HEK293 (cell line): ENCODE results near the gene PTCD1.
A peak's percentile ranks its signal among the peaks of the same experiment; 100 is the strongest.

Source experiments
- CTCF ChIA-PET: fragments of 350-600 bp; formaldehyde crosslinking; extraction: SDS; loops from one replicate; lab custom pipeline; 2021; ENCODE audit warnings: antibody characterized with exemption; lab: Yijun Ruan, JAX
- POLR2A ChIA-PET: fragments of 300-600 bp; formaldehyde crosslinking; extraction: SDS; loops from one replicate; lab custom pipeline; 2020; ENCODE audit warnings: antibody characterized with exemption, inconsistent platforms; lab: Yijun Ruan, JAX
- H3K27ac ChIP-seq: fragments of 200-500 bp; sonication (Bioruptor generic); 2 replicates; pipeline ENCODE4 v1.5.1; 2014; ENCODE audit warnings: low read depth, low read length, control low read depth, inconsistent platforms; ENCODE audit errors: extremely low read depth
- H3K36me3 ChIP-seq, 2 experiments: fragments of 200-500 bp in 1 of 2; sonication (Bioruptor generic) in 1 of 2; 1 replicate in 1 of 2; 2 replicates in 1 of 2; pipeline ENCODE4 v1.5.1; 2014 to 2017; ENCODE audit warnings: inconsistent platforms in 2 of 2, low read length in 2 of 2; ENCODE audit not compliant: control insufficient read depth in 2 of 2, insufficient read depth in 1 of 2
- H3K4me1 ChIP-seq: fragments of 200-500 bp; sonication (Bioruptor generic); 2 replicates; pipeline ENCODE4 v1.5.1; 2014; ENCODE audit warnings: mild to moderate bottlenecking, low read length, inconsistent platforms; ENCODE audit not compliant: control insufficient read depth, insufficient read depth
- H3K4me3 ChIP-seq: 2 replicates; pipeline ENCODE4 v1.5.1; 2011; ENCODE audit warnings: low read depth, mild to moderate bottlenecking, control low read depth, low read length, moderate library complexity
- H3K9me3 ChIP-seq: fragments of 200-500 bp; sonication (Bioruptor generic); 2 replicates; pipeline ENCODE4 v1.5.1; 2014; ENCODE audit warnings: low read depth, low read length, inconsistent platforms; ENCODE audit not compliant: control insufficient read depth, insufficient read depth
- BCL11B ChIP-seq: fragments of 450-650 bp; formaldehyde crosslinking; IDR thresholded peaks from 2 replicates; pipeline ENCODE4 v1.5.1; 2016; ENCODE audit warnings: low read depth, missing biosample characterization, missing genetic modification characterization
- PRDM2 ChIP-seq: fragments of 450-650 bp; formaldehyde crosslinking; IDR thresholded peaks from 2 replicates; pipeline ENCODE4 v1.5.1; 2016; ENCODE audit warnings: missing biosample characterization, missing genetic modification characterization, borderline replicate concordance
- ZEB2 ChIP-seq: fragments of 450-650 bp; formaldehyde crosslinking; IDR thresholded peaks from 2 replicates; pipeline ENCODE4 v1.5.1; 2016; ENCODE audit warnings: missing biosample characterization, missing genetic modification characterization
- ZNF112 ChIP-seq: fragments of 450-650 bp; formaldehyde crosslinking; IDR thresholded peaks from 2 replicates; pipeline ENCODE4 v1.5.0; 2017; ENCODE audit warnings: missing biosample characterization, missing genetic modification characterization
- ZNF184 ChIP-seq: fragments of 450-650 bp; IDR thresholded peaks from 2 replicates; pipeline ENCODE4 v1.5.1; 2018; ENCODE audit warnings: missing biosample characterization, mild to moderate bottlenecking, missing genetic modification characterization
- ZNF239 ChIP-seq: fragments of 450-650 bp; formaldehyde crosslinking; IDR thresholded peaks from 2 replicates; pipeline ENCODE4 v1.5.1; 2016; ENCODE audit warnings: missing biosample characterization, missing genetic modification characterization
- ZNF248 ChIP-seq: fragments of 450-650 bp; formaldehyde crosslinking; IDR thresholded peaks from 2 replicates; pipeline ENCODE4 v1.5.1; 2017; ENCODE audit warnings: missing biosample characterization, missing genetic modification characterization
- ZNF292 ChIP-seq: fragments of 450-650 bp; formaldehyde crosslinking; IDR thresholded peaks from 2 replicates; pipeline ENCODE4 v1.5.1; 2016; ENCODE audit warnings: low read depth, missing biosample characterization, missing genetic modification characterization, borderline replicate concordance
- ZNF677 ChIP-seq: fragments of 450-650 bp; IDR thresholded peaks from 2 replicates; pipeline ENCODE4 v1.5.0; 2018; ENCODE audit warnings: missing biosample characterization, mild to moderate bottlenecking, missing genetic modification characterization, moderate library complexity
- TF ChIP-seq, protein P1 (sequence below): fragments of 450-650 bp; formaldehyde crosslinking; IDR thresholded peaks from 2 replicates; pipeline ENCODE4 v1.5.0; 2017; ENCODE audit warnings: missing biosample characterization, missing genetic modification characterization, borderline replicate concordance

The PTCD1 gene

DNA sequence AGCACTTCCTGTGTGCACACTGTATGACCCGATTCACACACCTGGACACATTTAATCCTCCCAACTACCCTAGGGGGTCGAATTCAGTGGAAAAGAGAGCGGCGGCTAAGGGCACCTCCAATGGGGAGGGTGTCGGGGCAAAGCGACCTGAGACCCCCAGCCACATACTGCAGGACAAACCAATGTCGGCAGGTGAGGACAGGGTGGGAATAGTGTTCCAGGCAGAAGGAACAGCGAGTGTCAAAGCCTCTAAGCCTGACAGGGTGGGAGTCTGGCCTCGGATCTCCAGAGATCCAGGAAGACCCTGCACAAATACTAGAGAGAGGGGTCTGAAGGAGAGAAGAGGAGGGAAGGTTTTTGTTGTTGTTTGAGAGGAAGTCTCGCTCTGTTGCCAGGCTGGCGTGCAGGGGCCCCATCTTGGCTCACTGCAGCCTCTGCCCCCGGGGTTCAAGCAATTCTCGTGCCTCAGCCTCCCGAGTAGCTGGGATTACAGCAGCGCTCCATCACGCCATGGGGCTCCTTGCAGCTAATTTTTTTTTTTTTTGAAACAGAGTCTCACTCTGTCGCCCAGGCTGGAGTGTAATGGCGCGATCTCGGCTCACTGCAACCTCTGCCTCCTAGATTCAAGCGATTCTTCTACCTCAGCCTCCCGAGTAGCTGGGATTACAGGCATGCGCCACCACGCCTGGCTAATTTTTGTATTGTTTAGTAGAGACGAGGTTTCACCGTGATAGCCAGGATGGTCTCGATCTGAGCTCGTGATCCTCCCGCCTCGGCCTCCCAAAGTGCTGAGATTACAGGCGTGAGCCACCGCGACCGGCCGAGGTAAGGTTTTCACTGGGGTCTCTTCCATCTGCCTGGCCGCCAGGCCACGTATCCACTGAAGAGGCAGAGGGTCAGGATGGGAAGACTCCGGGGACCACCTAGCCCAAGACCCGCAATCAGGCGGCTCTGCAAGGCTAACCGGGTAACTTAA, 65.2 kb downstream of the PTCD1 start (continued):
- no peak for TF ChIP-seq PRDM2 (tag by site-specific recombination)
- TF ChIP-seq, protein P1, sequence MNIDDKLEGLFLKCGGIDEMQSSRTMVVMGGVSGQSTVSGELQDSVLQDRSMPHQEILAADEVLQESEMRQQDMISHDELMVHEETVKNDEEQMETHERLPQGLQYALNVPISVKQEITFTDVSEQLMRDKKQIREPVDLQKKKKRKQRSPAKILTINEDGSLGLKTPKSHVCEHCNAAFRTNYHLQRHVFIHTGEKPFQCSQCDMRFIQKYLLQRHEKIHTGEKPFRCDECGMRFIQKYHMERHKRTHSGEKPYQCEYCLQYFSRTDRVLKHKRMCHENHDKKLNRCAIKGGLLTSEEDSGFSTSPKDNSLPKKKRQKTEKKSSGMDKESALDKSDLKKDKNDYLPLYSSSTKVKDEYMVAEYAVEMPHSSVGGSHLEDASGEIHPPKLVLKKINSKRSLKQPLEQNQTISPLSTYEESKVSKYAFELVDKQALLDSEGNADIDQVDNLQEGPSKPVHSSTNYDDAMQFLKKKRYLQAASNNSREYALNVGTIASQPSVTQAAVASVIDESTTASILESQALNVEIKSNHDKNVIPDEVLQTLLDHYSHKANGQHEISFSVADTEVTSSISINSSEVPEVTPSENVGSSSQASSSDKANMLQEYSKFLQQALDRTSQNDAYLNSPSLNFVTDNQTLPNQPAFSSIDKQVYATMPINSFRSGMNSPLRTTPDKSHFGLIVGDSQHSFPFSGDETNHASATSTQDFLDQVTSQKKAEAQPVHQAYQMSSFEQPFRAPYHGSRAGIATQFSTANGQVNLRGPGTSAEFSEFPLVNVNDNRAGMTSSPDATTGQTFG (tag by site-specific recombination) = no peak

DNA sequence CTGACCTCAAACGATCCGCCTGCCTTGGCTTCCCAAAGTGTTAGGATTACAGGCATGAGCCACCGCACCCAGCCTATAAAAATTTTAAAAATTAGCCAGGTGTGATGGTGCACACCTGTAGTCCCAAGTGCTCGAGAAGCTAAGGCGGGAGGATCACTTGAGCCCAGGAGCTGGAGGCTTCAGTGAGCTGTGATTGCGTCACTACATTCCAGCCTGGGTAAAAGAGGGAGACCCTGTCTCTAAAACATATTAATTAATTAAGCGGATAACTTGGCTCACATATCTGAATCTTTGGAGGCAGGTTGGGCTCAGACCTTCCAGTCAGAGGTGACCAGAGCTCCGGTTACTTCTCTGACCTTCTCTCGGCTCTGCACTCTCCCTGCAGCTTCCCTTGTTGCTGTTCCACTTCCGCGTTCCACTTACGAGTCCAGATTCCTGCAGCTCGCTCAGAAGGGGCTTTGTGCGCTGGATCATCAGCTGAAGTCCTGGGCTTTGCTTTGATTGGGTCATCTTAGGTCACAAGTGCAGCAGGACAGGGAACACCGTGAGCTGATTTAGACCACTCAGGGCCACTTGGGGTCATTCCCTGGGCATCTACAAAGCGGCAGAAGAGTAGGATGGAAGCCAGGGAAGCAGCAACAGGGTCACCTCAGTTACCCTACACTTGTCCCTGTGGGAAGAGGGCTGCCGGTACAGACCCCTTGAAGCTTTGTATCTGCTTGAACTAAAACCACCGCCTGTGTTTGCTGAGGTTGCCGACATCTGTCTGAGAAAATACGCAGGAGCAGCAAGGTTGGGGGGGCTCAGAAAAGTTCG, 66.1 kb downstream of the PTCD1 start:
- no peaks in the 10 kb centered on the region for H3K4me1 ChIP-seq
- H3K36me3 ChIP-seq = no peaks in the 10 kb centered on the region; a peak in 1 of 3 replicates
- H3K4me3 ChIP-seq = no peak overlapping the region
- H3K27ac ChIP-seq = no peak overlapping the region
- TF ChIP-seq ZNF677 (tag by site-specific recombination) (no peak), PRDM2 (tag by site-specific recombination) (no peak), ZNF292 (tag by site-specific recombination) (no peak), ZNF239 (tag by site-specific recombination) (no peak), ZNF112 (tag by site-specific recombination) (no peak), ZEB2 (tag by site-specific recombination) (0 out of 2 replicates have a peak, but pooled peaks have one; percentile 28), ZNF184 (tag by site-specific recombination) (no peak), ZNF248 (tag by site-specific recombination) (no peak), BCL11B (tag by site-specific recombination) (no peak)
- ChIA-PET POLR2A (interaction anchor here (0.5 to 1.1 kb wide), 3 partner anchors 11 to 230 kb away, joined by 3 read pairs; no protein-coding TSS in a partner anchor), CTCF (interaction anchor here (0.8 kb wide), 1 partner anchor 60 kb away, joined by 3 read pairs; no protein-coding TSS in a partner anchor)
- H3K9me3 ChIP-seq = no peaks in the 10 kb centered on the region
